Endothelial cell of umbilical vein (primary cell): ENCODE measurements around the gene TBC1D13. TPM values are rescaled to one million over a fixed set of nuclear protein-coding genes. Genes with fewer than 3 reads are reported as not detected.

Source experiments
- BruUV-seq: library from RNA; stranded (reverse); fragments of 400-500 nt; replicated peaks from 2 replicates; lab custom pipeline; 2021; lab: Mats Ljungman, UMichigan
- CTCF ChIA-PET: fragments of 300-600, 350-600 bp; sonication (Branson Sonifier 250); formaldehyde crosslinking; loops from one replicate; lab custom pipeline; 2021; ENCODE audit warnings: antibody characterized with exemption, inconsistent platforms; lab: Charles Lee
- POLR2A ChIA-PET: fragments of 300-600, 350-600 bp; sonication (Branson Sonifier 250); formaldehyde crosslinking; loops from one replicate; lab custom pipeline; 2021; ENCODE audit warnings: antibody characterized with exemption, inconsistent platforms; lab: Charles Lee
- DNase-seq: peaks from one replicate; pipeline ENCODE4 v3.0.0-alpha.2; 2011; ENCODE audit warnings: low read depth, low spot score
- FAIRE-seq: peaks from 2 replicates; lab custom pipeline; 2011; peaks lifted over from hg19 to GRCh38; lab: Jason Lieb, UNC
- H2AFZ ChIP-seq: 2 replicates; pipeline ENCODE4 v1.6.0; 2012; ENCODE audit warnings: low read depth, low read length, control low read depth, inconsistent platforms
- H3K27ac ChIP-seq: 2 replicates; pipeline ENCODE4 v1.5.1; 2011; ENCODE audit warnings: low read depth, mild to moderate bottlenecking, control low read depth, low read length, moderate library complexity; ENCODE audit not compliant: insufficient read depth
- H3K27me3 ChIP-seq, 2 experiments: 2 replicates each; pipeline versions ENCODE4 v1.6.0 to v1.6.1; 2011; ENCODE audit warnings: low read length in 2 of 2, mixed read lengths in 1 of 2; ENCODE audit not compliant: control insufficient read depth in 2 of 2, insufficient read depth in 2 of 2
- H3K36me3 ChIP-seq, 2 experiments: 2 replicates in 1 of 2; 3 replicates in 1 of 2; pipeline ENCODE4 v1.5.1; 2011; ENCODE audit warnings: low read length in 2 of 2, mild to moderate bottlenecking in 1 of 2, moderate library complexity in 1 of 2; ENCODE audit not compliant: control insufficient read depth in 2 of 2, insufficient read depth in 2 of 2; ENCODE audit errors: extremely low read depth in 1 of 2
- H3K4me1 ChIP-seq: 3 replicates; pipeline ENCODE4 v1.5.1; 2011; ENCODE audit warnings: mild to moderate bottlenecking, low read length; ENCODE audit not compliant: control insufficient read depth, insufficient read depth; ENCODE audit errors: extremely low read depth
- H3K4me2 ChIP-seq: 2 replicates; pipeline ENCODE4 v1.6.1; 2011; ENCODE audit warnings: low read length, control low read depth, mixed read lengths; ENCODE audit not compliant: insufficient read depth
- H3K4me3 ChIP-seq, 3 experiments: fragments of 200-600 bp in 1 of 3; sonication (generic), shearing (Covaris generic) in 1 of 3; replicated peaks in 1 of 3; 2 replicates each; pipeline ENCODE4 v1.5.1; 2011 to 2016; ENCODE audit warnings: control low read depth in 3 of 3, low read length in 3 of 3, mild to moderate bottlenecking in 2 of 3, inconsistent platforms in 1 of 3, low read depth in 1 of 3, moderate library complexity in 1 of 3; ENCODE audit not compliant: insufficient read depth in 1 of 3
- H3K79me2 ChIP-seq: 2 replicates; pipeline ENCODE4 v1.6.0; 2012; ENCODE audit warnings: low read length, inconsistent platforms; ENCODE audit not compliant: control insufficient read depth, insufficient read depth
- H3K9ac ChIP-seq: replicated peaks from 2 replicates; pipeline ENCODE3; 2011; ENCODE audit warnings: low read length, control low read depth; ENCODE audit not compliant: insufficient read depth; ENCODE audit errors: extremely low read depth
- H3K9me1 ChIP-seq: replicated peaks from 3 replicates; pipeline ENCODE4 v1.6.0; 2011; ENCODE audit warnings: mild to moderate bottlenecking, low read length; ENCODE audit not compliant: control insufficient read depth, insufficient read depth; ENCODE audit errors: extremely low read depth
- H3K9me3 ChIP-seq: replicated peaks from 2 replicates; pipeline ENCODE4 v1.5.1; 2012; ENCODE audit warnings: low read length, inconsistent platforms; ENCODE audit not compliant: control insufficient read depth, insufficient read depth
- H4K20me1 ChIP-seq: replicated peaks from 2 replicates; pipeline ENCODE3; 2011; ENCODE audit warnings: mild to moderate bottlenecking, low read length; ENCODE audit not compliant: control insufficient read depth, insufficient read depth; ENCODE audit errors: extremely low read depth
- CTCF ChIP-seq, 2 donors: IDR thresholded peaks; 1 replicate in 1 of 2; 2 replicates in 1 of 2; pipeline ENCODE4 v1.5.1; 2011; ENCODE audit warnings: low read length in 2 of 2, mild to moderate bottlenecking in 2 of 2, moderate library complexity in 2 of 2, control low read depth in 1 of 2, inconsistent platforms in 1 of 2, low read depth in 1 of 2; ENCODE audit not compliant: insufficient read depth in 1 of 2; ENCODE audit errors: extremely low read depth in 1 of 2
- EZH2 ChIP-seq: IDR thresholded peaks from 2 replicates; pipeline ENCODE4 v1.6.1; 2012; ENCODE audit warnings: borderline replicate concordance, low read depth, mild to moderate bottlenecking, moderate library complexity, low read length, inconsistent platforms; ENCODE audit not compliant: severe bottlenecking
- FOS ChIP-seq: IDR thresholded peaks from 2 replicates; pipeline ENCODE4 v1.6.1; 2011; ENCODE audit warnings: mild to moderate bottlenecking, low read length, moderate library complexity, borderline replicate concordance; ENCODE audit not compliant: insufficient read depth
- GATA2 ChIP-seq: IDR thresholded peaks from 2 replicates; pipeline ENCODE4 v1.7.0; 2011; ENCODE audit warnings: low read depth, mild to moderate bottlenecking, moderate library complexity, mixed read lengths, low read length; ENCODE audit not compliant: insufficient read length, insufficient read depth
- JUN ChIP-seq: IDR thresholded peaks from 2 replicates; pipeline ENCODE4 v1.6.1; 2011; ENCODE audit warnings: borderline replicate concordance, low read depth; ENCODE audit not compliant: insufficient read length, insufficient read depth
- MAX ChIP-seq: IDR thresholded peaks from 2 replicates; pipeline ENCODE4 v1.6.1; 2011; ENCODE audit not compliant: insufficient read depth, insufficient read length
- MYC ChIP-seq: IDR thresholded peaks from one replicate; pipeline ENCODE4 v1.6.1; 2011; ENCODE audit warnings: mild to moderate bottlenecking, low read depth, low read length
- POLR2A ChIP-seq: IDR thresholded peaks from 2 replicates; pipeline ENCODE4 v1.6.1; 2012; ENCODE audit warnings: low read depth, mild to moderate bottlenecking, control low read depth, low read length
- POLR2AphosphoS5 ChIP-seq: IDR thresholded peaks from 2 replicates; pipeline ENCODE4 v1.6.1; 2012; ENCODE audit warnings: low read depth, mild to moderate bottlenecking, control low read depth, low read length, moderate library complexity; ENCODE audit not compliant: insufficient read depth
- dilution Hi-C: fragments of 300-500 bp; cut with MboI; formaldehyde crosslinking; loops from one replicate; pipeline ENCODE4 v1.15.0; 2019; ENCODE audit warnings: low sequenced_read_pairs; ENCODE audit not compliant: extremely low pct_ligation_motif_present
- intact Hi-C: fragments of 100-400 bp; cut with micrococcal nuclease; formaldehyde crosslinking; loops from one replicate; pipeline ENCODE4 v1.10.0; 2022
- polyA plus RNA-seq, 4 experiments: library from polyadenylated mRNA; depleted of rRNA in 3 of 4; stranded (reverse) in 3 of 4; unstranded in 1 of 4; fragments of >200 nt; gene quantifications; 2 replicates each; pipeline versions ENCODE4 v1.2.1 to v1.2.3, GENCODE V29; 2011 to 2012; ENCODE audit warnings: missing spikeins in 1 of 4
- total RNA-seq: library from RNA; stranded (reverse); gene quantifications from 2 replicates; pipeline ENCODE4 v1.2.3, GENCODE V29; 2021

TBC1D13 gene
- total and polyA plus RNA-seq, 2 donors (not counting 3 experiments of a cell fraction or from before 2014, with no cell fraction given), result 35.1 to 41.9 TPM

- peaks cover 11 to 34% of the 10 kb centered on the region in 2 experiments for H3K36me3 ChIP-seq
- H3K27ac ChIP-seq, result no peak overlapping the region
- DNase-seq, result no peak
- no peaks in the 10 kb centered on the region for H3K9me3 ChIP-seq
- H3K79me2 ChIP-seq, result peaks cover 13% of the 10 kb centered on the region
- no peaks in the 10 kb centered on the region for H3K27me3 ChIP-seq
- TF ChIP-seq GATA2, result no peak
- TF ChIP-seq JUN, result no peak
- no peak for TF ChIP-seq POLR2AphosphoS5
- no peak for TF ChIP-seq FOS
- TF ChIP-seq CTCF (IDR thresholded peaks at IDR 0.05; ENCODE audit: extremely low read depth in 1 of 2, insufficient read depth in 1 of 2, low read depth in 1 of 2, low read length in 2 of 2), result no peak
- TF ChIP-seq MYC, result no peak
- no peak for TF ChIP-seq EZH2
- no peak for TF ChIP-seq POLR2A
- no peak for TF ChIP-seq MAX
- ChIA-PET CTCF (interaction anchor here (0.7 kb wide), 1 partner anchor 8 kb away, joined by 3 read pairs; no protein-coding TSS in a partner anchor), POLR2A (no interaction called here)
- H3K4me3 ChIP-seq, result no peak overlapping the region
- H2AFZ ChIP-seq, result no peak overlapping the region
- peaks cover 11% of the 10 kb centered on the region for H3K4me1 ChIP-seq
- H3K9ac ChIP-seq, result no peak overlapping the region
- no peak overlapping the region for H3K4me2 ChIP-seq
- FAIRE-seq, result no peak
- no peaks in the 10 kb centered on the region for H3K9me1 ChIP-seq
- dilution Hi-C loops (no loop called here), intact Hi-C loops (no loop called here)
- H4K20me1 ChIP-seq, result no peaks in the 10 kb centered on the region
- no TSS peak for BruUV-seq
These were observed 3.5 kb downstream of the TBC1D13 start for GRCh38 chr9:128790536-128790935.
